ENCODE results near the gene MIEN1. TPM values are rescaled to one million over a fixed set of nuclear protein-coding genes. Genes with fewer than 3 reads are reported as not detected.
A peak's percentile ranks its signal among the peaks of the same experiment; 100 is the strongest.

The MIEN1 gene
- total and polyA plus RNA-seq, 5 donors = 53.6 to 152 (median 65.3) TPM

DNA sequence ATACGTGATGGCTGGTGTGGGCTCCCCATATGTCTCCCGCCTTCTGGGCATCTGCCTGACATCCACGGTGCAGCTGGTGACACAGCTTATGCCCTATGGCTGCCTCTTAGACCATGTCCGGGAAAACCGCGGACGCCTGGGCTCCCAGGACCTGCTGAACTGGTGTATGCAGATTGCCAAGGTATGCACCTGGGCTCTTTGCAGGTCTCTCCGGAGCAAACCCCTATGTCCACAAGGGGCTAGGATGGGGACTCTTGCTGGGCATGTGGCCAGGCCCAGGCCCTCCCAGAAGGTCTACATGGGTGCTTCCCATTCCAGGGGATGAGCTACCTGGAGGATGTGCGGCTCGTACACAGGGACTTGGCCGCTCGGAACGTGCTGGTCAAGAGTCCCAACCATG is 5.6 kb downstream of the MIEN1 start:
- ATAC-seq = no peak
- no peaks in the 10 kb centered on the region for H3K27me3 ChIP-seq (ENCODE audit: control insufficient read depth, insufficient read depth)
- intact Hi-C loops (cut with DNase I) = loop anchor here in 1 of 4 donors (10.0 kb wide), 1 partner anchor 60 kb away; the partner anchor contains the start of genes PNMT and TCAP
- DNase-seq = peak in 2 of 3 donors; percentile 53 to 62
- WGBS = 95% methylated on average over 13 of the region's 13 CpGs
- H3K4me1 ChIP-seq (ENCODE audit: control insufficient read depth, insufficient read depth, low read length) = peaks cover under 1% of the 10 kb centered on the region
- no peaks in the 10 kb centered on the region for H3K9me3 ChIP-seq (ENCODE audit: control insufficient read depth, low read length)
- H3K4me3 ChIP-seq (ENCODE audit: low read length) = no peak overlapping the region
- no peak overlapping the region for H3K27ac ChIP-seq (ENCODE audit: low read length)

DNA sequence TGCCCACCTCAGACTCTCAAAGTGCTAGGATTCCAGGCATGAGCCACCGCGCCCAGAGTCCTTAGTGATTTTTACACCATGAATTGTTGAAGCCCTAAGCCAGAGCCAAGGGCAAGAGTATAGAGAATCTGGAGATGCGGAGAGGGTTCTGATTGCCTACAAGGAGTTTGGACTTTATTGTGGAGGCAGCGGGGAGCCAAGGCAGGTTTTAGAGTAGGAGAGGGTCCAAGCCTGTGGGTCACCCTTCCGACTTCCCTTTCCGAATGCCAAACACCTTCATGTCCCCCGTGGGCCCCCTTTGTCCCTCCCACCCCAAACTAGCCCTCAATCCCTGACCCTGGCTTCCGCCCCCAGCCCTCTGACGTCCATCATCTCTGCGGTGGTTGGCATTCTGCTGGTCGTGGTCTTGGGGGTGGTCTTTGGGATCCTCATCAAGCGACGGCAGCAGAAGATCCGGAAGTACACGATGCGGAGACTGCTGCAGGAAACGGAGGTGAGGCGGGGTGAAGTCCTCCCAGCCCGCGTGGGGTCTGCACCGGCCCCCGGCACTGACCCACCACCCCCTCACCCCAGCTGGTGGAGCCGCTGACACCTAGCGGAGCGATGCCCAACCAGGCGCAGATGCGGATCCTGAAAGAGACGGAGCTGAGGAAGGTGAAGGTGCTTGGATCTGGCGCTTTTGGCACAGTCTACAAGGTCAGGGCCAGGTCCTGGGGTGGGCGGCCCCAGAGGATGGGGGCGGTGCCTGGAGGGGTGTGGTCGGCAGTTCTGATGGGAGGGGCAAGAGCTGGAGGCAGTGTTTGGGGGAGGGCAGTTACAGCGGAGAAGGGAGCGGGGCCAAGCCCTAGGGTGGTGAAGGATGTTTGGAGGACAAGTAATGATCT is 7.1 kb downstream of the MIEN1 start:
- no peak overlapping the region for H3K4me3 ChIP-seq (ENCODE audit: low read length)
- ATAC-seq = peak; percentile 7 to 24
- DNase-seq = peak in 2 of 3 donors; percentile 58 to 60
- no peaks in the 10 kb centered on the region for H3K9me3 ChIP-seq (ENCODE audit: control insufficient read depth, low read length)
- intact Hi-C loops (cut with DNase I) = loop anchor here in 1 of 4 donors (10.0 kb wide), 1 partner anchor 58 kb away; the partner anchor contains the start of genes PNMT and TCAP
- H3K27ac ChIP-seq (ENCODE audit: low read length) = no peak overlapping the region
- H3K27me3 ChIP-seq (ENCODE audit: control insufficient read depth, insufficient read depth) = no peaks in the 10 kb centered on the region
- H3K4me1 ChIP-seq (ENCODE audit: control insufficient read depth, insufficient read depth, low read length) = no peaks in the 10 kb centered on the region
- WGBS = 78% methylated on average over 34 of the region's 34 CpGs

DNA sequence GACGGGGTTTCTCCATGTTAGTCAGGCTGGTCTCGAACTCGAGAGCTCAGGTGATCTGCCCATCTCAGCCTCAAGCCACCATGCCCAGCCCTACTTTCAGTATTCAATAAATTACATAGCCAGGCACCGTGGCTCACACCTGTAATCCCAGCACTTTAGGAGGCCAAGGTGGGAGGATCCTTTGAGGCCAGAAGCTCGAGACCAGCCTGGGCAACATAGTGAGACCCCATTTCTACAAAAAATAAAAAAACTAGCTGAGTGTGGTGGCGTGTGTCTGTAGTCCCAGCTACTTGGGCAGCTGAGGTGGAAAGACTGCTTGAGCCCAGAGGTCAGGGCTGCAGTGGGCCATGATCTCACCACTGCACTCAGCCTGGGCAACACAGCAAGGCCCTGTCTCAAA is 8.2 kb downstream of the MIEN1 start:
- DNase-seq = peak in 1 of 3 donors; percentile 6

GRCh38 chr17:39719563-39720355 is 10.6 kb downstream of the MIEN1 start:
- peak in 1 of 3 donors; percentile 19 for DNase-seq
- Histone ChIP-seq H3K27ac (ENCODE audit: low read length) (no peak overlapping the region), H3K27me3 (ENCODE audit: control insufficient read depth, insufficient read depth) (no peaks in the 10 kb centered on the region), H3K9me3 (ENCODE audit: control insufficient read depth, low read length) (no peaks in the 10 kb centered on the region), H3K4me1 (ENCODE audit: control insufficient read depth, insufficient read depth, low read length) (no peaks in the 10 kb centered on the region), H3K4me3 (ENCODE audit: low read length) (no peak overlapping the region)
- WGBS = 84% methylated on average over 7 of the region's 7 CpGs
- intact Hi-C loops (cut with DNase I) = loop anchor here in 1 of 4 donors (10.0 kb wide), 1 partner anchor 55 kb away; the partner anchor contains the start of genes PNMT and TCAP
- no peak for ATAC-seq

More for the DNA sequence above, 8.2 kb downstream of the MIEN1 start:
- no peaks in the 10 kb centered on the region for H3K9me3 ChIP-seq (ENCODE audit: control insufficient read depth, low read length)
- intact Hi-C loops (cut with DNase I) = loop anchor here in 1 of 4 donors (10.0 kb wide), 1 partner anchor 57 kb away; the partner anchor contains the start of genes PNMT and TCAP
- WGBS = 95% methylated on average over 6 of the region's 6 CpGs
- no peak overlapping the region for H3K4me3 ChIP-seq (ENCODE audit: low read length)
- H3K27me3 ChIP-seq (ENCODE audit: control insufficient read depth, insufficient read depth) = no peaks in the 10 kb centered on the region
- no peak overlapping the region for H3K27ac ChIP-seq (ENCODE audit: low read length)
- no peak for ATAC-seq
- no peaks in the 10 kb centered on the region for H3K4me1 ChIP-seq (ENCODE audit: control insufficient read depth, insufficient read depth, low read length)

- H3K9me3 ChIP-seq (ENCODE audit: control insufficient read depth, low read length) = no peaks in the 10 kb centered on the region
- H3K4me3 ChIP-seq (ENCODE audit: low read length) = no peak overlapping the region
- H3K4me1 ChIP-seq (ENCODE audit: control insufficient read depth, insufficient read depth, low read length) = no peaks in the 10 kb centered on the region
- no peak for ATAC-seq
- intact Hi-C loops (cut with DNase I) = no loop called here
- WGBS = 67% methylated on average over 6 of the region's 6 CpGs
- DNase-seq = no peak
- H3K27ac ChIP-seq (ENCODE audit: low read length) = no peak overlapping the region
- H3K27me3 ChIP-seq (ENCODE audit: control insufficient read depth, insufficient read depth) = no peaks in the 10 kb centered on the region
These were observed 12.7 kb downstream of the MIEN1 start for GRCh38 chr17:39717660-39718059.

- Histone ChIP-seq H3K4me1 (ENCODE audit: control insufficient read depth, insufficient read depth, low read length) (no peaks in the 10 kb centered on the region), H3K27me3 (ENCODE audit: control insufficient read depth, insufficient read depth) (no peaks in the 10 kb centered on the region), H3K4me3 (ENCODE audit: low read length) (no peak overlapping the region), H3K27ac (ENCODE audit: low read length) (no peak overlapping the region), H3K9me3 (ENCODE audit: control insufficient read depth, low read length) (no peaks in the 10 kb centered on the region)
- intact Hi-C loops (cut with DNase I) = no loop called here
- 77% methylated on average over 11 of the region's 11 CpGs for WGBS
- peak in 1 of 3 donors; percentile 46 for DNase-seq
- peak; percentile 24 to 30 for ATAC-seq
These were observed 13.3 kb downstream of the MIEN1 start for GRCh38 chr17:39716879-39717536.

DNA sequence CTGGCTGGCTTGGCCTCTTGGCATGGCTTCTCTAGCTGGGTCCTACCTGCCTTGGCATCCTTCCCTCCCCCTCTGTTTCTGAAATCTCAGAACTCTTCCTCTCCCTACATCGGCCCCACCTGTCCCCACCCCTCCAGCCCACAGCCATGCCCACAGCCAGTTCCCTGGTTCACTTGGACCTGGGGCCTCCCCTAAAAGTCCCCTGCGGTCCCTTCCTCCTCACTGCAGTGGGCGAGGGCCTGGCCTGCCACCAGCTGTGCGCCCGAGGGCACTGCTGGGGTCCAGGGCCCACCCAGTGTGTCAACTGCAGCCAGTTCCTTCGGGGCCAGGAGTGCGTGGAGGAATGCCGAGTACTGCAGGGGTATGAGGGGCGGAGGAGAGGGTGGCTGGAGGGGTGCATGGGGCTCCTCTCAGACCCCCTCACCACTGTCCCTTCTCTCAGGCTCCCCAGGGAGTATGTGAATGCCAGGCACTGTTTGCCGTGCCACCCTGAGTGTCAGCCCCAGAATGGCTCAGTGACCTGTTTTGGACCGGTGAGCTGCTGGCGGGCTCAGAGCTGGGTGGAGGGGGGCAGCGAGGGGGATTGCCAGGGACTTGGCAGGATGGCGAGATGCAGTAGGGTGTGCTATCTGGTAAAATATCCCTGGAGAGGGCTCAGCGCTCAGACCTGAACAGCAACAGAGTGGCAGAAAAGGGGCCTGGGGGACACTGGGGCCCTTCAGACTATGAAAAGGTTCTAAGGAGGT is 14.1 kb downstream of the MIEN1 start:
- intact Hi-C loops (cut with DNase I) = no loop called here
- no peaks in the 10 kb centered on the region for H3K4me1 ChIP-seq (ENCODE audit: control insufficient read depth, insufficient read depth, low read length)
- DNase-seq (peak in 1 of 3 donors; percentile 67), ATAC-seq (peak; percentile 31 to 57)
- 76% methylated on average over 15 of the region's 15 CpGs for WGBS
- H3K4me3 ChIP-seq (ENCODE audit: low read length) = no peak overlapping the region
- H3K27me3 ChIP-seq (ENCODE audit: control insufficient read depth, insufficient read depth) = no peaks in the 10 kb centered on the region
- H3K9me3 ChIP-seq (ENCODE audit: control insufficient read depth, low read length) = no peaks in the 10 kb centered on the region
- peak overlapping the region; percentile 31 for H3K27ac ChIP-seq (ENCODE audit: low read length)

DNA sequence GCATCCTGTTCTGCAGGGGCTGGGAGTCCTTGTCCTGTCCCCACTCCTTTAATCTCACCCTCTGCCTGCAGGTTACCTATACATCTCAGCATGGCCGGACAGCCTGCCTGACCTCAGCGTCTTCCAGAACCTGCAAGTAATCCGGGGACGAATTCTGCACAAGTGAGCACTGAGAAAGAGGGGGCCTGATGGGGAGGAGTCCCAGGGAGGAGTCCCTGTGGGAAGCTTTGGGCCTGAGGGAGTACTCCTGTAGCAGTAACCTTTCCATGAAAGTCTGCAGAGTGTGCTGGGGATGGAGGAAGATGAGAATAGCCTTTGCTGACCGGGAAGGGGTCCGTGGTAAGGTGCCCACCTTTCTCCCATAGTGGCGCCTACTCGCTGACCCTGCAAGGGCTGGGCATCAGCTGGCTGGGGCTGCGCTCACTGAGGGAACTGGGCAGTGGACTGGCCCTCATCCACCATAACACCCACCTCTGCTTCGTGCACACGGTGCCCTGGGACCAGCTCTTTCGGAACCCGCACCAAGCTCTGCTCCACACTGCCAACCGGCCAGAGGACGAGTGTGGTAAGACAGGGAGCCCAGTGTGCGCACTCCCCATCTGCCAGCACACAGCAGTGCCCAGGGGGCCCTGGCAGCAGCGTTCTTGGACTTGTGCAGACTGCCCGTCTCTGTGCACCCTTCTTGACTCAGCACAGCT is 14.8 kb downstream of the MIEN1 start:
- DNase-seq (no peak), ATAC-seq (peak in 1 of 2 donors; percentile 9)
- intact Hi-C loops (cut with DNase I) = no loop called here
- WGBS = 87% methylated on average over 18 of the region's 18 CpGs
- H3K27me3 ChIP-seq (ENCODE audit: control insufficient read depth, insufficient read depth) = no peaks in the 10 kb centered on the region
- H3K27ac ChIP-seq (ENCODE audit: low read length) = no peak overlapping the region
- H3K4me1 ChIP-seq (ENCODE audit: control insufficient read depth, insufficient read depth, low read length) = no peaks in the 10 kb centered on the region
- no peak overlapping the region for H3K4me3 ChIP-seq (ENCODE audit: low read length)
- H3K9me3 ChIP-seq (ENCODE audit: control insufficient read depth, low read length) = no peaks in the 10 kb centered on the region

DNA sequence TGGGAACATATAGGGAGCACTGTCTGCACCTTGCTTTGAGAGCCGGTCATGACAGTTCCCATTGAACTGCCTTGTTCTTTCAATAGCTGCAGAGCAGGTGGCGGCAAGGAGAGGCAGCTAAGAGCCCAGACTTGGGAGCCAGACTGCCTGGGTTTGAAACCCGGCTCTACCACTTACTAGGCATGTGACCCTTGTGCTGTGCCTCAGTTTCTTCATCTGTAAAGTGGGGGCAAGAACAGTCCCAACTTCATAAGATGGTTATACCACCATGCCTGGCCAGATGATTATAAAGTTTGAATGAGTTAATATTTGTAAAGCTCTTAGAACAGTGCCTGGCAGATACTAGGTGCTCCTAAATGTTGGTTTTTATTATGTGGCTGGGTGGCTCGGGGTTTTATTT is 16.1 kb downstream of the MIEN1 start:
- WGBS = 96% methylated on average over 4 of the region's 4 CpGs
- intact Hi-C loops (cut with DNase I) = no loop called here
- ATAC-seq (no peak), DNase-seq (no peak)
- Histone ChIP-seq H3K4me1 (ENCODE audit: control insufficient read depth, insufficient read depth, low read length) (no peaks in the 10 kb centered on the region), H3K27ac (ENCODE audit: low read length) (no peak overlapping the region), H3K27me3 (ENCODE audit: control insufficient read depth, insufficient read depth) (no peaks in the 10 kb centered on the region), H3K9me3 (ENCODE audit: control insufficient read depth, low read length) (no peaks in the 10 kb centered on the region), H3K4me3 (ENCODE audit: low read length) (no peak overlapping the region)

Measured in right cardiac atrium (tissue), 5 donors.